ENCODE measurements around the gene ACSM3.

The ACSM3 gene

DNA sequence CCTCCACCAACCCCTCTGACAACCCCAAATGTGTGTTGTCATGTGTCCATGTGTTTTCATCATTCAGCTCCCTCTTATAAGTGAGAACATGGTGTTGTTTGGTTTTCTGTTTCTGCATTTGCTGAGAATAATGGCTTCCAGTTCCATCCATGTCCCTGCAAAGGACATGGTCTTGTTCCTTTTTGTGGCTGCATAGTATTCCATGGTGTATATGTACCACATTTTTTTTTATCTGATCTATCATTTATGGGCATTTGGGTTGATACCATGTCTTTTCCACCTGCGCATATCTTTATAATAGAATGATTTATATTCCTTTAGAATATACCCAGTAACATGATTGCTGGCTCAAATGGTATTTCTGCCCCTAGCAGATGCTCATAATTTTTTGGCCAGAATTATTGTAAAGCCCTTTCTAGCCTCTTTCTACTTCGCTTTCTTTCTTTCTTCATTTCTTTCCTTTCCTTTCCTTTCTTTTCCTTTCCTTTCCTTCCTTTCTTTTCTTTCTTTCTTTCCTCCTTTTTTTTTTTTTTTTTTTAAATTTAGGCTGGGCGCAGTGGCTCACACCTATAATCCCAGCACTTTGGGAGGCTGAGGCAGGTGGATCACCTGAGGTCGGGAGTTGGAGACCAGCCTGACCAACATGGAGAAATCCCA is 55.2 kb downstream of the ACSM3 start:
- Histone ChIP-seq H3K27me3 (no peaks in the 10 kb centered on the region), H3K4me3 (no peak overlapping the region), H3K4me1 (no peaks in the 10 kb centered on the region), H3K9me3 (no peaks in the 10 kb centered on the region), H3K27ac (no peak overlapping the region), H3K36me3 (peaks cover 0 to 17% (median 0%) of the 10 kb centered on the region in 3 donors)
- TF ChIP-seq, protein P1, sequence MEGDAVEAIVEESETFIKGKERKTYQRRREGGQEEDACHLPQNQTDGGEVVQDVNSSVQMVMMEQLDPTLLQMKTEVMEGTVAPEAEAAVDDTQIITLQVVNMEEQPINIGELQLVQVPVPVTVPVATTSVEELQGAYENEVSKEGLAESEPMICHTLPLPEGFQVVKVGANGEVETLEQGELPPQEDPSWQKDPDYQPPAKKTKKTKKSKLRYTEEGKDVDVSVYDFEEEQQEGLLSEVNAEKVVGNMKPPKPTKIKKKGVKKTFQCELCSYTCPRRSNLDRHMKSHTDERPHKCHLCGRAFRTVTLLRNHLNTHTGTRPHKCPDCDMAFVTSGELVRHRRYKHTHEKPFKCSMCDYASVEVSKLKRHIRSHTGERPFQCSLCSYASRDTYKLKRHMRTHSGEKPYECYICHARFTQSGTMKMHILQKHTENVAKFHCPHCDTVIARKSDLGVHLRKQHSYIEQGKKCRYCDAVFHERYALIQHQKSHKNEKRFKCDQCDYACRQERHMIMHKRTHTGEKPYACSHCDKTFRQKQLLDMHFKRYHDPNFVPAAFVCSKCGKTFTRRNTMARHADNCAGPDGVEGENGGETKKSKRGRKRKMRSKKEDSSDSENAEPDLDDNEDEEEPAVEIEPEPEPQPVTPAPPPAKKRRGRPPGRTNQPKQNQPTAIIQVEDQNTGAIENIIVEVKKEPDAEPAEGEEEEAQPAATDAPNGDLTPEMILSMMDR (IDR thresholded peaks at IDR 0.05), result no peak
- DNase-seq, result no peak
- intact Hi-C loops (cut with DNase I; ENCODE audit: low total_unique reads), result no loop called here

DNA sequence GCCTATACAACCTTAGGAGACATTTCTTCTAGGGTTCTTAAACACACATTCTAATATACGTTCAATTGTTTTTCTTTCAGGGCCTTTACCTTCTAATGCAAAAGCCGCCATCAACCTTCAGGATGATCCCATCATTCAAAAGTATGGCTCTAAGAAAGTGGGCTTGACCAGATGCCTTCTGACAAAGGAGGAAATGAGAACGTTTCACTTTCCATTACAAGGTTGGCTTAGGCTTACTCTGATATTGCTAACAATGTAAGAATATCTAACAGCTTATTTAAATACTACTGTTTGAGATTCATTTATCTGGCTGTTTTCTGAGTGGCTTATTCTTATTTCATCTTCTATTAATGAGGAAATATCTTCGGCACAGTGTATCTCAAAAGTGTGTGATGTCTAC is 57.9 kb downstream of the ACSM3 start:
- TF ChIP-seq, protein P1 (IDR thresholded peaks at IDR 0.05), result no peak
- intact Hi-C loops (cut with DNase I; ENCODE audit: low total_unique reads), result no loop called here
- no peak overlapping the region for H3K27ac ChIP-seq
- DNase-seq, result no peak
- no peak overlapping the region for H3K4me3 ChIP-seq
- H3K27me3 ChIP-seq, result no peaks in the 10 kb centered on the region
- no peaks in the 10 kb centered on the region for H3K4me1 ChIP-seq
- H3K9me3 ChIP-seq, result no peaks in the 10 kb centered on the region
- peaks cover 0 to 12% (median 0%) of the 10 kb centered on the region in 3 donors for H3K36me3 ChIP-seq

DNA sequence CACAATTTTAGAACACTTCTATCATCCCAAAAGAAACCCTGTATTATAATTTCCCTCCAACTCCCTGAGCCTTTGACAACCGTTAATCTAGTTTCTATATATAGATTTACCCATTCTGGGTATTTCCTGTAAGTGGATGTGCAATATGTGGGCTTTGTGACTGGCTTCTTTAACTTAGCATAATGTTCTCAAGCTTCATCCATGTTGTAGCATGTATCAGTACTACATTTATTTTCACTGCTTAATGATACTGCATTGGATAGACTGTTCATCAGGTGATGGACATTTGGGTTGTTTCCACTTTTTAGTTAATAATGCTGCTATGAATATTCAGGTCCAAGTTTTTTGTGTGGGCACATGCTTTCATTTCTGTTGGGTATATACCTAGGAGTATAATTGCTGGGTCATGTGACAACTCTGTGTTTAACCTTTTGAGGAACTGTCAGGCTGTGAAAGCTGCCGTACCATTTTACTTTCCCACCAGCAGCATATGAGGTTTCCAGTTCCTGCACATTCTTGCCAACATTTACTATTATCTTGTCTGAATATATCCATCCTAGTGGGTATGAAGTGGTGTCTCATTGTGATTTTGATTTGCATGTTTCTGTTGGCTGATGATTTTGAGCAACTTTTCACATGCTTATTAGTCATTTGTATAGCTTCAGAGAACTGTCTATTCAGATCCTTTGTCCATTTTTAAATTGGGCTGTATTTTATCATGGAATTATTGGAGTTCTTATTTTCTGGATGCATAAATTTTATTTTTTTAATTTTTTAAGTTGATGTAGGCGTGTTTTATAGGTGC is 58.9 kb downstream of the ACSM3 start:
- TF ChIP-seq, protein P1 (IDR thresholded peaks at IDR 0.05), result no peak
- H3K9me3 ChIP-seq, result no peaks in the 10 kb centered on the region
- peaks cover 0 to 12% (median 0%) of the 10 kb centered on the region in 3 donors for H3K36me3 ChIP-seq
- no peaks in the 10 kb centered on the region for H3K4me1 ChIP-seq
- no peaks in the 10 kb centered on the region for H3K27me3 ChIP-seq
- DNase-seq, result no peak
- intact Hi-C loops (cut with DNase I; ENCODE audit: low total_unique reads), result no loop called here
- no peak overlapping the region for H3K4me3 ChIP-seq
- H3K27ac ChIP-seq, result no peak overlapping the region

DNA sequence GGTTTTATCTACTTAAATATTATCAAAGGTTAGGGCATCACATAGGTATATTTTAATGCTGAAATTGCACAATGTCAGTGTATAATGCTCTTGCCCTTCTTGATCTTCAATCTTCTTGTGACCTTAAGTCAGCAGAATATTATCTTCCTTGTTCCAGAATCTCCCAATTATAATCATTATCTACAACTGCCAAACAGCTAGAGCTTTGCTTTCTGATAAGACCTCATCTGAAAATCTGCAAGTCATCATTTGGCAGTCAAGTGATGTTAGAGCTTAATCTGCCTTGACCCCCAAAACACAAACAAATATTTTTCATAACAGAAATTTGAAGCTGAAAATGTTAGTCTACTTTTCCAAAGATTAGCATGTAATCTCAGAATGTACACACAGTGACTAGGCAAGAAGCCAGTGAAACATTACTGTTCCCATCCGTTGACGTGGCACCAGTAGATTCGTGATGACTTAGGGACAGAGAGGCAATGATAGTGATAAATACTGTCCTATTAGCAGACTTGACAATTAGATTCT is 62.3 kb downstream of the ACSM3 start:
- Histone ChIP-seq H3K9me3 (no peaks in the 10 kb centered on the region), H3K4me1 (no peaks in the 10 kb centered on the region), H3K27me3 (no peaks in the 10 kb centered on the region), H3K36me3 (peaks cover 0 to 8% (median 0%) of the 10 kb centered on the region in 3 donors), H3K4me3 (no peak overlapping the region), H3K27ac (no peak overlapping the region)
- TF ChIP-seq, protein P1 (IDR thresholded peaks at IDR 0.05), result no peak
- DNase-seq, result no peak
- intact Hi-C loops (cut with DNase I; ENCODE audit: low total_unique reads), result no loop called here

DNA sequence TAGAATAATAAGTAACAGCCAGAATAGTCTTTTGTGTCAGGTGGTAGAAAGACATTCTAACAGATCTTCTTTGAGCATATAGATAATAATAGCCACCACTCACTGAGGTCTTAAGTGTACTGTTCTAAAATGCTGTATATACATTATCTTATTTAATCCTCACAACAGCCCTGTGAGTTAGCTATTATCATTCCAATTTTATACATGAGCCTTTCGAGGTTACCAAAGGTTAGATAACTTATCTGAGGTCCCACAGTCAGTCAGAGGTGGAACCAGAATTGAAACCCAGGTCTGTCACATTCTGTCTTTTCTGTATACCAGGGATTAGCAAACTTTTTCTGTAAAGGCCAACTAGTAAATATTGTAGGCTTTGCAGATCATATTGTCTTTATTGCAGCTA is 65.7 kb downstream of the ACSM3 start:
- TF ChIP-seq, protein P1 (IDR thresholded peaks at IDR 0.05), result no peak
- intact Hi-C loops (cut with DNase I; ENCODE audit: low total_unique reads), result no loop called here

More for the DNA sequence above, 65.7 kb downstream of the ACSM3 start:
- no peak overlapping the region for H3K27ac ChIP-seq
- no peaks in the 10 kb centered on the region for H3K36me3 ChIP-seq
- no peaks in the 10 kb centered on the region for H3K27me3 ChIP-seq
- DNase-seq, result no peak
- no peaks in the 10 kb centered on the region for H3K9me3 ChIP-seq
- H3K4me3 ChIP-seq, result no peak overlapping the region
- no peaks in the 10 kb centered on the region for H3K4me1 ChIP-seq

Measured in tibial artery (tissue), 4 donors.